DMS53 treated with DMSO at 0.1 percent for 48 hours (cell line): Measurements from ENCODE around the gene ORC6.

Experiments used
- DNase-seq: peaks from one replicate; lab custom pipeline; 2025; ENCODE audit not compliant: unreplicated experiment; lab: John Stamatoyannopoulos, UW

The ORC6 gene

DNA sequence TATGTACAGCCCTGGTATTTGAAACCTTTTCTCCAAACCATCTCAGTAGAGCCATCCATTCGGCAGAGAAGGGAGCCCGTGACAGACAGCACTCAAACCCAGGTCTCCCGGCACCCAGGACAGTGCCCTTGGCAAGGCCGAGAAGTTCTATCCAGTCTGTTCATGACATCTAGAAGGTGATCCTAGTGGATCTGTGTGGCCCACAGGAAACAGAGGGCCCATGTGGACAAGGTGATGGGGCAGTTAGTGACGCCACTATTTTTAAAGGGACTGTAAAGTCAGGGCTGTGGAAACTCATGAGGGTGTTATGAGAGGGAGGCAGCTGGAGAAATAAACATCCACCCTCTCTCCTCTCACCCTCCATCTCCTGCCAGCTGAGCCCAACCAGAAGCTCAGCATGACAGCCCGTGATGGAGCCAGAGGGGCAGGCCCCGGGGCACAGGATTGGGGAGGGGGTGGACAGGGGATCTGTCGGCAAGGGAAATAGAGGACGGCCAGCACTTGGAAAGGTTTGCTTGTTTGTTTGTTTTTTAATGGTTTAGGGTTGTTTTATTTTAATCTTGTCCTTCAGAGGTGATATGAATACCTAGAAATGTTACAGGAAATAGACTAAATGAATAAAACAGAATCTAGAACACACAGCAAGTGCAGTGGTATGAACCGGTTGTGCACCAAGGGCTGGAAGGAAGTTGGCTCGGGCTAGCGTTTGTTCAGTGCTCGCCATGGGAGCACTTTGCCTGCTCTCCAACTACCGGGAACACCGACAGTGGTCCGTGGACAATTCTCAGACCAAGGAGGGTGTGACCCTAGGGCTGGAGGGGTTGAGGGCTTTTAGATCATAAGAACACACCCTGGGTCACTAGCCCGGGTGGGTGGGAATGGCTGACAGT lies 41.6 kb downstream of the ORC6 start:
- DNase-seq = no peak

DNA sequence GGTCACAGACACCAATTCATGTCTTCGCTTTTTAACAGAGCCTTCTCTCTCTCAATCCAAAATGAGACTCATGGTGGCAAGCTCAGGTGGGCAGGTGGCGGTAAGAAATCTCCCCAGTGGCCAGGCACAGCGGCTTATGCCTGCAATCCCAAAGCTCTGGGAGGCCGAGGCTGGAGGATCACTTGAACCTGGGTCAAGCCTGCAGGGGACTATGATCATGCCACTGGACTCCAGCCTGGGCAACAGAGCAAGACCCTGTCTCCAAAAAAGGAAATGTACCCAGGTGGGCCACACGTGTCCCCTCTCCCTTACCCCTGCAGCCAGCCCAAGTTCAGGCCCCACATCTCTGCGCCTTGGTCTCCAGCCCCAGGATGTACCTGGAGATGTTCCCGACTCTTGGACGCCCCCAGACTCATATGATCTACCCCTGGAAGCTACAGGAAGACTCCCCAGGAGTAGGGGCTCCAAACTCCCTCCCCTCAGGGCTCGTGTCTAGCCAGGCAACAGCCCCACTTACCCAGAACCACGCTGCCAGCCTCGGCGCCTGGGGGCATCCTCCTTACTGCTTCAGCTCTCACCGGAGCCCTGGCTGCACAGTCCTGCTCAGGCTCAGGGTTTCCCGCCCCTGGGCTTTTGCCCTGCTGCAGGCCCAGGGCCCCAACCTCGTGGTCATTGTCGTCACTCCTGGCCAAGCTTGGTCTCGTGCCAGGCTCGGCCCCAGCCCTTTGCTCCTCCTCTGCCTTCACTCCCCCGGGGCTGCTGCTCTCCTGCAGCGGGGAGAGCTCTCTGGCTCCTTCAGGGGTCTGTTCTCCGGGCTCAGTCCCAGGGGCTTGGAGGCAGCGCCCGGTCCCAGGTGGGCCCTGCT lies 42.5 kb downstream of the ORC6 start:
- DNase-seq = no peak

DNA sequence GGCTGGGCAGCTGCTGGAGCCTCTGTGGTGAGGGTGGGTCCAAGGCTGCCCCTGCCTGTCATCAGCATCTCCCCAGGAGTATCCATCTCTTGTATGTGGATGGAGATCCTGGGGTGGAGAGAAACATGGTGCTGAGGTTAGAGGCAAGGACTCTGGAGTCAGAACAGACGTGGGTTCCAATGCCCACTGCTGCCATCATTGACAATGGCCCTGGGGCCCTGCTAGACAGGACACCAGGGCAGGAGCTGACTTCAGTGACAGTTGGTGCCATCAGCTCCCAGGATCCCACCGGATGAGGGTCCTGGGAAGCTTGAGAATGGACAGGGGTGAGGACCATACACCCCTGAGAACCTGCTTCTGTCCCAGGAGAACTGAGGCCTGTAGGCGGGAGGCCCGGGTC lies 43.1 kb downstream of the ORC6 start:
- no peak for DNase-seq

DNA sequence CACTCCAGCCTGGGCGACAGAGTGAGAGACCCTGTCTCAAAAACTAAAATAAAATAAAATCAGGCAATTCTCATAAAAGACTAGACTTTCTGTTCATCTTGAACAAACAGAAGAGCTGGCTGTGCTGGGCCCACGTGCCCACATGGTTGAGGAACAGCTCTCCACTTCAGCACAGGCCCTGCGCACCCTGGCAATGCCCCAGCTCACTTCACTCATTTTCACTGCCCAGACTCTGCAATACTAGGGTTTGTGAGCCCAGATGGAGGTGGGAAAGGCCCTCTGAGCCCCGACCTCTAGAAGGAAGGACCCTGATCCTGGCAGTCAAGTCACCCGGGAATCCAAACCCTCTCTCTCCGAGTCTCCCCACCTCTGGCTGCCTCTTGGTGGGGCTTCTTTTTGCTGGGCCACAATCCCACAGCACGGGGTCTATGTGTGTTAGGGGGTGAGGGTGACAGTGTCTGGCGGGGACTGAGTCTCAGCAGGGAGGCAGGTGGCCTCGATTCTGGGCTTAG lies 43.9 kb downstream of the ORC6 start:
- no peak for DNase-seq

DNA sequence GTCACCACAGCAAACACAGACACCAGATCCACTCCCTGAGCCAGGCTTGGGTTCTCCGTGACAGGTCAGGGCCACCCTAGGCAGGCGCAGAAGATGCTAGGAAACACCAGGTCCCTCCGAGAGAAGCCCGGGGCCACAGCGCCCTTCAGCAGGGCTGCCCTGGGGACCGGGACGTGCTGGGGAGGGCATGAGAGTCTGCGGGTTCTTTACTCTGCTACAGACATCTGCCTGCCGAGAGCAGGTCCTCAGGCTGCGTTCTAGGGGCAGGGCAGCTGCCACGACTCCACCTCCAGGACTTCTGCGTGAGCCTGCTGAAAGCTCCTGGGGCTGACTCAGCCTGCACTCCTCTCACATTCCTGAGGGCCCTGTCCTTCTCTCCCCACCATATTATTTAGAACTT lies 47.2 kb downstream of the ORC6 start:
- no peak for DNase-seq

DNA sequence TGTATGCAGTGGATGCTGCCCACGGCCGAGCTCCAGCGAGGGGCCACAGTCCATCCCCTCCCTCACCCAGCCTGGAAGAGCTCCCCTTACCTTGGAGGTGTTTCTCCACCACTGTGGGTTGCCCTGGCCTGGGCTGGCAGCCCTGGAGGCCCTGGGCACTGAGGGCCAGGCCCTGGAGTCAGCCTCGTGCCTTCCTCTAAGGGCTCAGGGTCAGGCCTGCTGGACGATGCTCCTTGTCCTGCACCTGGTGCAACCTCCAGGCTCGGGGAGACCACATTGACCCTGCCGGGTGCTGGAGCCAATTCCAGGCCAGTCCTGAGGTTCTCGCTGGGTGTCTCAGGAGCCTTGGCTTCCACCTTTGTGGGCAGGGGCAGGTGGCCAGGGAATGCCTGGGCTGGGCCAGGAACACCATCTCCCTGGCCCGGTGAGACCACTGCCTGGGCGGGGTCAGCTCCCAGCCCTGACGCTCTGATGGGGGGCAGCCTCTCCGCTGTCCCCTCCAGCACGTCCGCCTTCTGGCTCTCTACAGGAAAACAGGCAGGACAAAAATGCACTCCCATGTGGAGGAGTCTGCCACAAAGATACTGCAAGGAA lies 48.3 kb downstream of the ORC6 start:
- no peak for DNase-seq

DNA sequence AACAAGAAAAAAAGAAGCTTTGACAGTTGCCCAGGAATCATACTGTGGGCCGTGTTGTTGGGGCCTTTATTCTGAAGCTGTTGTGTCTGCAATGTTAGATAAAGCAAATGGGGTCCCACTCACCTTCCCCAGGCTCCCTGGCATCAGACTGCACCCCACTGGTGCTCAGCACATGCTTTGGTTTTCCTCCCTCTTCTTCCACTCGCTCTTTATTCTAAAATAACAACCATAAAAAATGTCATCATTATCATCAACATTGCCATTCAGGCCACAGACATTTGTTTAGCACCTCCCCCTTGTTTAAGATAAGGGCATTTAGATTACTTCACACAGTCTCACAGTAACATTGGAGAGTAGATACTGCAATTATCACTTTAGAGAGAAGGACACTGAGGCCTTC lies 50.5 kb downstream of the ORC6 start:
- no peak for DNase-seq

DNA sequence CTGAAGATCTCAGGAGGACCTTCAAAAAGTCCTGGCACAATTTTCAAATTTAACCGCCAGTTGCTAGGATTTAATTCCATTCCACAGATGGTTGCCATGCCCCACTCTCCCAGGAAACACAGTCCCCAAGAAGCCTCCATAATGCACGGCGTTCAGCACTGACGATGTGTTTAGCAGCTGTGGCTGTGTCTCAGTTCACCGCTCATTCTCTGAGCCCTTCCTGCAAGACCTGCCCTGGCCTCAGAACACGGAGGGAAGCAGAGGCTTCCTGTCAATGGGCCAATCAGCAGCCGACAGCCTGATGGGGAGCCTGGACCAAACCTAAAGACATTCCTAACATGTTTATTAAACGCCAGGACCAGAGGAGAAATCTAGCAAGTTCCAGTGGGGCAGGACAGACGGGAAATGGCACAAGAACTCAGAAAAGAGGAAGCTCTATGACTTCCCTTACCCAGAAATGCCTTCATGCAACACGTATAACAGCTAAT lies 53.8 kb downstream of the ORC6 start:
- no peak for DNase-seq

DNA sequence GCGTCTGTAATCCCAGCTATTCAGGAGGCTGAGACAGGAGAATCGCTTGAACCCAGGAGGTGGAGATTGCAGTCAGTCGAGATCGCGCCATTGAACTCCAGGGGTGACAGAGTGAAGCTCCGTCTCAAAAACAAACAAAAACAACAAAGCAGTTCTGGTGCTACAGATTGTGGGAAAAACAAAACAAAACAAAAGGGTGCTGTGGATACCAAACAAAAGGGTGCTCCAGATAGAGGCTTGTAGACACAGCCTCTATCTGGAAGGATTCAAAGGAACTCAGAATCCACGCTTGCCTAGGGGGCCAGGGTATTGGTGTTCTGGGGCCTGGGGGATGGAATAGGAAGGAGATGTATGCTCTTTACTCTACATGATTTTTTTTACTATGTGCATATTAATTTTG lies 56.2 kb downstream of the ORC6 start:
- DNase-seq = no peak

DNA sequence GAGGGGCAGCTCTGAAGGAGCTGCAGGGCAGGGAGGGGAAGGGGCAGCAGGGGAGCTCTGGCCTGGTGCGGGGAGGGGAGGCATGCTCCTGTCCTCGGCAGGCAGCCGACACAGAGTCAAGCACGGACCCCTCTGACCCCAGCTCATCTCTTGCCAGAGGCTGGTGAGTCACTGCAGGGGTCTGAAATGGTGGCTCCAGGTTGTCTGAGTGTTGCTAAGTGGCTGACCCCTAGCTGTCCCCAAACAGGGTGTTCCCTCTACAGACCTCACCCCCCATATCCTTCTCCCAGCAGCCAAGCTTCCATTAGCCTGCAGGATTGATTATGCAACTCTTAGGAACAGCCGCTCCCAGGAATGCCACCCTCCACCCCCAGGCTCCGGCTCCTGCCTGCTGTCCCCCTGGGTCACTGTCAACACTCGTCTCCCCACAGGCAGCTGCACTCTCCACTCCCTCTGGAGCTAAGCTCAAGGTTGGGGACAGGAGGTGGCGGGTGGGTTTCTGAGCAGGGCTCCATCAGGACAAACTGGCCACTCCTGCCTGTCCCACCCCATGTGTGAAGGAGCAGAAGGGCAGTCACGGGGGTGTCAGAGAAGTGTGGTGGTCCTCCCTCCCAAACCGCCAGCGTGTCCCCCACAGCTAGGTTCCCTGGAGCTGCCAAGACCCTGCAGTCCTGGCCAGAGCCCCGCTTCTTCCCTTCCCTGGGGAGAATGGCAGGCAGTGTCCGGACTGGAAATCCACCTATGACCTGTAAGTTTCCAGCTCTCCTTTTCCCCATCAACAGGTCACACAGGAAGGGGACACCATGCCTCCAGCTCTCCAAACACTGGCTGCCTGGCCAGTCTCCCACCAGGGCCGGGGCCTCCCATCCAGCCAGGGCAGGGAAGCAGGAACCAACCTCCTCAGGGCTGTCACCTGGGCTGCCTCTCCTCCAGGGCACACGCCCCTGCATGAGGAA lies 57.6 kb downstream of the ORC6 start:
- DNase-seq = no peak
